ENCODE data around the gene PABPC4L. TPM values are rescaled to one million over a fixed set of nuclear protein-coding genes. Genes with fewer than 3 reads are reported as not detected.

Gene PABPC4L
- total RNA-seq = 0.17 and 0.58 TPM in 2 replicates

DNA sequence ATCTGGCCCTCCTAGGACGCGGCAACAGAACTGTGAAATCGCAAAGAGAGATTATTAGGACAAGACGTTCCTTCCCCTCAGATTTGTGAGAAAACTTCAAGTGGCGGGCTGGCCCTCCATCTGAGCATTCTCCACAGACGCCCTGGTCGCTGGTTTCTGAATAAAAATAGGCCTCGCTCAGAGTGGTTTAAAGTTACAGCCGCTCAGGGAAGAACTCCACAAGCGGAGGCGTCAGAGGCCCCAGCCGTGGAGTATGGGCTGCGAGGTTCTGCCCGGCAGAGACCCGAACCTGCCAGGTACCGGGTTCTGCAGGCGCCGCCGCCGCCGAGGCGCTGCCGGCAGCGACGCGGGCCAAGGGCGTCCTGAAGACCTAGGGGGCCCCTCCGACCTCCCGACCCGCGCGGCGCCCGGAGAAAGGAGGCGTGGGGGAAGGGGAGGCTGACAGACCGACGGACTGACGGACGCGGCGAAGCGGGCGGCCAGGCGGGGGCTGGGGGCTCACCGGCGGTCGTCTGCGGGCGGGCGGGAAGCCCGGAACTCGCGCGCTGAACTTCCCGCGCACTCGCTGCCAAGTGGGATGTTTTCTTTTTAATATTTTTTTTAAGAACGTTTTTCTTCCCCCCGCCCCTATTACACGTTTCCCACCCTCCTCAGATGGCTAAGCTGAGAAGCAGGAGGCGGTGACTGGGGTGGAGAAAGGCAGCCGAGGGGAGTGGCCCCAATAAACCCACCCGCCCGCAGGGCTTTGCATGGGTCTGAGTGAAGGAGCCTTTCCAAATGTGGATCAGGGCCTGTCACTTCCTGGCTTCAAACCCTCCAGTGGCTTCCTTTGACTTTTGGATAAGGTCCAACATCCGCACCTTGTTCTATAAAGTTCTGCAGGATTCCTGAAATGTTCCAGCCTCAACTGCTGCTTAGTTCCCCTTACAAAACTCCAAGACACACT, at the start of gene PABPC4L:
Gene PABPC4L, minus strand, starts transcription at position 574 of the 946 bp plus-strand sequence. CDS start 770 bp downstream, outside the sequence.

Measured in smooth muscle cell of trachea (primary cell).